ENCODE data around the gene SHROOM3.

DNA sequence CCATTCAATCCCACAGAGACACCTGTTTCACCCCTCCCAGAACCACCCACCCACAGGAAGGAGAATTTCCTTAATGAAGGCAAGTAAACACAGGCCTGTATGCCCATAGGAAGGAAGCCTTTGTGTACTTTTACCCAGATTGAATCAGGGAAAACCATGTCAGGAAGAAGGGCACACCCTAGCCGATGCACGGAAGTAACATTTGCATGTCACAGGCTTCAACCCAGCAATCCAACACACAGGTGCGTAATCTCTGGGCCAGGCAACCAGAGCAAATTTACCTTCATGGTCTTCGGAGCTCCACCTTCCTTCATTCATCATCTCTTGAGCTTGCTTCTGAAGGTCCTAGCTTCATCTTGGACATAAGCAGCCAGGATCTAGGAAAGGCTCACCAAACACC lies 206.3 kb downstream of the SHROOM3 start:
- TF ChIP-seq, protein P1, sequence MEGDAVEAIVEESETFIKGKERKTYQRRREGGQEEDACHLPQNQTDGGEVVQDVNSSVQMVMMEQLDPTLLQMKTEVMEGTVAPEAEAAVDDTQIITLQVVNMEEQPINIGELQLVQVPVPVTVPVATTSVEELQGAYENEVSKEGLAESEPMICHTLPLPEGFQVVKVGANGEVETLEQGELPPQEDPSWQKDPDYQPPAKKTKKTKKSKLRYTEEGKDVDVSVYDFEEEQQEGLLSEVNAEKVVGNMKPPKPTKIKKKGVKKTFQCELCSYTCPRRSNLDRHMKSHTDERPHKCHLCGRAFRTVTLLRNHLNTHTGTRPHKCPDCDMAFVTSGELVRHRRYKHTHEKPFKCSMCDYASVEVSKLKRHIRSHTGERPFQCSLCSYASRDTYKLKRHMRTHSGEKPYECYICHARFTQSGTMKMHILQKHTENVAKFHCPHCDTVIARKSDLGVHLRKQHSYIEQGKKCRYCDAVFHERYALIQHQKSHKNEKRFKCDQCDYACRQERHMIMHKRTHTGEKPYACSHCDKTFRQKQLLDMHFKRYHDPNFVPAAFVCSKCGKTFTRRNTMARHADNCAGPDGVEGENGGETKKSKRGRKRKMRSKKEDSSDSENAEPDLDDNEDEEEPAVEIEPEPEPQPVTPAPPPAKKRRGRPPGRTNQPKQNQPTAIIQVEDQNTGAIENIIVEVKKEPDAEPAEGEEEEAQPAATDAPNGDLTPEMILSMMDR (IDR thresholded peaks at IDR 0.05): no peak
- TF ChIP-seq POLR2A (IDR thresholded peaks at IDR 0.05): no peak
- no peak for TF ChIP-seq POLR2AphosphoS5 (IDR thresholded peaks at IDR 0.05)
- TF ChIP-seq EP300 (IDR thresholded peaks at IDR 0.05): no peak
